Measurements from ENCODE around the gene TMEM72.

GRCh38 chr10:44863344-44864047 is 47.6 kb upstream of the TMEM72 start:
- TF ChIP-seq POLR2A (IDR thresholded peaks at IDR 0.05; ENCODE audit: low read depth, low read length) (no peak), POLR2AphosphoS5 (IDR thresholded peaks at IDR 0.05; ENCODE audit: low read depth, low read length) (no peak)

Data from GM12891 (cell line).